ENCODE measurements around the gene UBE2E2. TPM values are rescaled to one million over a fixed set of nuclear protein-coding genes. Genes with fewer than 3 reads are reported as not detected.

The UBE2E2 gene
- total RNA-seq, 1 experiment from 2014 or later: 64.3 TPM

DNA sequence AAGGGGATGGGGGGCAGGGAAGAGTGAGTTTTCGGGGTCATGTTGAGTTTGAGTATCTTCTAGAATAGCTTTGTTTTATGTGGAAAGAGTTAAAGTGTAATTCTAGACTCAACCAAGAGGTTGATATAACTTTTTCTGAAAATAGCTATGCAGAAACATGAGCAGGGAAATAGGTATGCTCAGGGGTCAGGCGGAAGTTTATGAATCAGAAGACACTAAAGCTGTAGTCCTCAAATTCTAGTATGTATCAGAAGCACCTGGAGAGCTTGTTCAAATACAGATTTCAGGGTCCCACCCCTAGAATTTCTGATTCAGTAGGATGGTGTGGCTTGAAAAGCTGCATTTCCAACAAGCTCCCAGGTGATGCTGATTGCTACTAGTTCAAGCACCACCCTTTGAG is 37.6 kb upstream of the UBE2E2 start:
- Mint-ChIP-seq H3K27ac (ENCODE audit: low read depth, unreplicated experiment) (no peak overlapping the region), H3K4me1 (ENCODE audit: insufficient read depth, unreplicated experiment) (peaks cover 9% of the 10 kb centered on the region), H3K36me3 (ENCODE audit: insufficient read depth, unreplicated experiment) (no peaks in the 10 kb centered on the region), H3K4me3 (ENCODE audit: unreplicated experiment) (no peak overlapping the region), H3K9me3 (ENCODE audit: unreplicated experiment) (peaks cover 9% of the 10 kb centered on the region), H3K27me3 (ENCODE audit: insufficient read depth, unreplicated experiment) (no peaks in the 10 kb centered on the region)
- DNase-seq (ENCODE audit: unreplicated experiment): no peak
- CTCF ChIA-PET: interaction anchor here (0.5 to 1.4 kb wide), 8 partner anchors 9 to 824 kb away, joined by 3 to 8 read pairs (median 3); no protein-coding TSS in a partner anchor
- BruUV-seq (replicated peaks): no TSS peak
- TF ChIP-seq CTCF (IDR thresholded peaks at IDR 0.05; ENCODE audit: unreplicated experiment): no peak
- POLR2A ChIA-PET: interaction anchor here (0.6 kb wide), 1 partner anchor 285 kb away, joined by 3 read pairs; no protein-coding TSS in a partner anchor
- intact Hi-C loops (cut with micrococcal nuclease): no loop called here

- Mint-ChIP-seq H3K9me3 (ENCODE audit: unreplicated experiment) (peaks cover 9% of the 10 kb centered on the region), H3K27ac (ENCODE audit: low read depth, unreplicated experiment) (no peak overlapping the region), H3K4me3 (ENCODE audit: unreplicated experiment) (no peak overlapping the region), H3K27me3 (ENCODE audit: insufficient read depth, unreplicated experiment) (no peaks in the 10 kb centered on the region), H3K36me3 (ENCODE audit: insufficient read depth, unreplicated experiment) (no peaks in the 10 kb centered on the region), H3K4me1 (ENCODE audit: insufficient read depth, unreplicated experiment) (peaks cover 9% of the 10 kb centered on the region)
- DNase-seq (ENCODE audit: unreplicated experiment): no peak
- ChIA-PET CTCF (interaction anchor here (0.6 to 0.9 kb wide), 3 partner anchors 9 to 23 kb away, joined by 3 to 6 read pairs (median 4); no protein-coding TSS in a partner anchor), POLR2A (no interaction called here)
- TF ChIP-seq CTCF (IDR thresholded peaks at IDR 0.05; ENCODE audit: unreplicated experiment): no peak
- no TSS peak for BruUV-seq (replicated peaks)
- intact Hi-C loops (cut with micrococcal nuclease): no loop called here
These were observed 36.9 kb upstream of the UBE2E2 start for GRCh38 chr3:23166276-23166675.

DNA sequence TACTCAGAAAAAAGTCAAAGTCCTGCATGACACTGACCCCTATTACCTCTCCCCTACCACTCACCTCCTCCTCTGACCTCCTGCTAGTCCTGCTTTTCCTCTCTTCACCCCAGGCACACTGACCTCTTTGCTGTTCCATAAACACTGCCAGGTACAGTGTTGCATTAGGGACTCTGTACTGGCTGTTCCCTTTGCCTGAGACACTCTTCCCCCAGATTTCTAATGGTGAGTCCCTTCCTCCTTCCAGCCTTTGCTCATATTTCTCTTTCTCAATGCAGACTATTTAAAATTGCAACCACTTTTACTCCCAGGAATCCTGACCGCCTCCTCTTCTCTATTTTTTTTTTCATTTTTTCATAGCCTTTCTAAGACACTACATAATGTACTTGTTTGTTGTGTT is 36.3 kb upstream of the UBE2E2 start:
- Mint-ChIP-seq H3K36me3 (ENCODE audit: insufficient read depth, unreplicated experiment) (no peaks in the 10 kb centered on the region), H3K9me3 (ENCODE audit: unreplicated experiment) (peaks cover 9% of the 10 kb centered on the region), H3K27me3 (ENCODE audit: insufficient read depth, unreplicated experiment) (no peaks in the 10 kb centered on the region), H3K4me3 (ENCODE audit: unreplicated experiment) (no peak overlapping the region), H3K27ac (ENCODE audit: low read depth, unreplicated experiment) (no peak overlapping the region), H3K4me1 (ENCODE audit: insufficient read depth, unreplicated experiment) (peaks cover 7% of the 10 kb centered on the region)
- TF ChIP-seq CTCF (IDR thresholded peaks at IDR 0.05; ENCODE audit: unreplicated experiment): no peak
- ChIA-PET CTCF (interaction anchor here (0.6 kb wide), 1 partner anchor 50 kb away, joined by 3 read pairs; no protein-coding TSS in a partner anchor), POLR2A (no interaction called here)
- intact Hi-C loops (cut with micrococcal nuclease): no loop called here
- BruUV-seq (replicated peaks): no TSS peak
- no peak for DNase-seq (ENCODE audit: unreplicated experiment)

DNA sequence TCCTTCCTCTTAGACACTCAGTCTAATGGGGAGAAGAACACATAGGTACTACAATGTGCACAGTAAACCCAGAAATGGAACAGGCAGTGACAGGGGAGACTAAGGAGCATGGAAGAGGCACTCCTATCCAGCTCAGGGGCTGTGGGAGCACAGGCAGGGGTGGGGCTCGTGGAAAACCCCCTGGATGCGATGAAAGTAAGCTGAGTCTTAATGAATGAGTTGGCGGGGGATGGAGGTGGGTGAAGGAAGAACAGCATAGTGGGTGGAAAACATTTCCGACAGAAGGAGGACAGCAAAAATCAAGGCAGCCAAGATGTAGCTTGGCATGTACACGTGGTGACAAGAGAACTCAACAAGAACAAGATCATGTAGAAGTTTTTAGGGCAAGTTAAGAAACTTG is 33.6 kb upstream of the UBE2E2 start:
- no peak for TF ChIP-seq CTCF (IDR thresholded peaks at IDR 0.05; ENCODE audit: unreplicated experiment)
- H3K36me3 Mint-ChIP-seq (ENCODE audit: insufficient read depth, unreplicated experiment): no peaks in the 10 kb centered on the region
- H3K4me1 Mint-ChIP-seq (ENCODE audit: insufficient read depth, unreplicated experiment): no peaks in the 10 kb centered on the region
- intact Hi-C loops (cut with micrococcal nuclease): no loop called here
- ChIA-PET CTCF (no interaction called here), POLR2A (interaction anchor here (1.0 kb wide), 1 partner anchor 567 kb away, joined by 3 read pairs; no protein-coding TSS in a partner anchor)
- H3K9me3 Mint-ChIP-seq (ENCODE audit: unreplicated experiment): peaks cover 9% of the 10 kb centered on the region
- H3K4me3 Mint-ChIP-seq (ENCODE audit: unreplicated experiment): no peak overlapping the region
- BruUV-seq (replicated peaks): no TSS peak
- H3K27ac Mint-ChIP-seq (ENCODE audit: low read depth, unreplicated experiment): no peak overlapping the region
- H3K27me3 Mint-ChIP-seq (ENCODE audit: insufficient read depth, unreplicated experiment): no peaks in the 10 kb centered on the region
- no peak for DNase-seq (ENCODE audit: unreplicated experiment)

Measured in MCF 10A (cell line).